Memory B cell (primary cell): ENCODE data around the gene RPRML.
"Not testable (repeated sequence)": the region's sequence is repeated elsewhere in the genome, so short reads cannot be mapped to it uniquely, and the experiment has no call there.

Source experiments
- ATAC-seq: fragments of 150-1000 bp; cut with Tn5 transposase; 2 replicates; pipeline ENCODE4 v1.10.0; 2021; ENCODE audit warnings: low read depth, mild to moderate bottlenecking, moderate library complexity
- DNase-seq, 2 donors: peaks; one replicate each; pipeline ENCODE4 v3.0.0; 2022; ENCODE audit warnings: low spot score in 2 of 2
- H3K27ac Mint-ChIP-seq: one replicate; pipeline ENCODE4 v1.8.0; 2022; ENCODE audit warnings: mild to moderate bottlenecking, moderate library complexity, mixed read lengths
- H3K27me3 Mint-ChIP-seq: one replicate; pipeline ENCODE4 v1.8.0; 2022; ENCODE audit warnings: mixed read lengths
- H3K36me3 Mint-ChIP-seq: one replicate; pipeline ENCODE4 v1.8.0; 2022; ENCODE audit warnings: mild to moderate bottlenecking, mixed read lengths
- H3K4me1 Mint-ChIP-seq: one replicate; pipeline ENCODE4 v1.8.0; 2022; ENCODE audit warnings: mixed read lengths
- H3K4me3 Mint-ChIP-seq: one replicate; pipeline ENCODE4 v1.8.0; 2022; ENCODE audit warnings: mild to moderate bottlenecking, moderate library complexity, mixed read lengths
- H3K9me3 Mint-ChIP-seq: one replicate; pipeline ENCODE4 v1.8.0; 2022; ENCODE audit warnings: mixed read lengths

Gene RPRML

DNA sequence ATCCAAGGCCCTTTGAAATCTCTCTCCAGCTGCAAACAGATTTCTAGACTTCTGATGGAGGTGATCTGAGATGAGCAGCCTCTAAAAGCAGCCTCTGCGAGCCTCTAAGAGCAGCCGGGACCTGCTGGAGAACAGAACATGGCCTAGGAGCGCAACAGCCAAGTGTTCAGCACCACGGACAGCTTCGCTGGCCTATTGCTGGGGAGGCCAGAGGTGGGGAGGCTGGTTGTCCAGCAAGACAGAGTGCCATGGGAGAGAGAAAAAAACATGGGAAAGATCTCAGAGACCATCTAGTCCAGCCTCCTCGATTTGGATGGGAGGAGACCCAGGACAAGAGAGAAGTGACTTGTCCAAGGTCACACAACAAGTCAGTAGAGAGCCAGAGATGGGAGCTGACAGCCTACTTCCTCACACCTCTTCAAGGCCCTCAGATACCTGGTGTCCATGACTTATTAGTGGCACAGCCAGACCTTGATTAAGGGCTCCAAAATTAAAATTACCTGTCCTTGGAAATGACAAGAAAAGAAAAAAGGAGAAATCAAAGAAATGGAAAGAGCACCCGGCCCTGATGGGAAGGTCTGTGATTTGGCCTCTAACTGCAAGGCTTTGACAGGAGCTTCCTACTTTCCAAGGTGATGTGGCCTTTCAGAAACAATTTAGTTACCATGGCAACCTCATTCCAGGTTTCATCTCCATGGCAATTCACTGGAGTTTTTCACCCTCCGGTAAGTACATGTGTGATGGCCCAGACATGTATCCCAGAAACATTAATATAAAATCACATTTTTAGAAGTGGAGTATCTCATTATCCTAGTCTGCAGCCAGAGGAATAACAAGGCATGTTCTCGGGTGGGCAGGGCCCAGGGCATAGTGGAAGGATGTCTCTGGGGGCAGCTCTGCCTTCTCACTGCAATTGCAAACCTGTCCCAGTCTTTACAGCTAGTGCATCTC, 14.5 kb downstream of the RPRML start:
- Mint-ChIP-seq H3K27ac (no peak overlapping the region), H3K27me3 (peaks cover 13% of the 10 kb centered on the region), H3K4me3 (no peak overlapping the region), H3K36me3 (peaks cover 27% of the 10 kb centered on the region), H3K4me1 (peaks cover 2% of the 10 kb centered on the region), H3K9me3 (peaks cover 6% of the 10 kb centered on the region)
- no peak for DNase-seq
- ATAC-seq = no peak

DNA sequence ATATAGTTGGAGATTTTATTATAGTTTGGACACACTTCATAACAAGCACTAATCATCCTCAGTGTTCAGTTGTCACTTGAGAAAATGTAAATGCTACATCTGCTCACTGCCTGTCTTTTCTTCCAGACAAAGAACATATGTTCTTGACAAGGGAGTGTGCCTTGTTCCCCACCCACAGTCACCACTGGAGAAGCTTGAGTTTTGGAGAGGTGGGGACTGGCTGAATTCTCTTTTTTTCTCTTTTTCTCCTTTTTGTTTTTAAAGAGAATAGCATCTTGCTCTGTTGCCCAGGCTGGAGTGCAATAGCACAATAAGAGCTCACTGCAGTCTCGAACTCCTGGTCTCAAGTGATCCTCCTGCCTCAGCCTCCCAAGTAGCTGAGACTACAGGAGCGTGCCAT, 15.5 kb downstream of the RPRML start:
- H3K9me3 Mint-ChIP-seq = peaks cover 6% of the 10 kb centered on the region

DNA sequence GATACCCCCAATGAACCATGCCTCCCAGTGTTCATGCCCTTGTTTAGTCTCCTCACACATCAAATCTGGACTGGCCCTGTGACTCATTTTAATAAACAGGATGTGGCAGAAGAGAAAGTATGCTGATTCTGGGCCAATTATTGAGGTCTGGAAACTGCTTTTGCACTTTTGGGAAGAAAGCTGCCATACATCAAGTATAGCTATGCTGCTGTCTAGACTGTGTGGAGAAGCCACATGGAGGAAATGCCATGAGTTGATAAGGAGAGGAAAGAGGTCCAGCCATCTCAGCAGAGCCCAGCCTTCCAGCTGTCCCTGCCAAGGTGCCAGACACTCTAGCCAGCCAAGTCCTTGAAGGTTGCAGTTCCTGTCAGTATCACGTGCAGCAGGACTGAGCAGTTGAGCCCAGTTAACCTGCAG, 16.7 kb downstream of the RPRML start:
- H3K36me3 Mint-ChIP-seq = peaks cover 23% of the 10 kb centered on the region
- no peak overlapping the region for H3K4me3 Mint-ChIP-seq
- no peak for ATAC-seq
- H3K27me3 Mint-ChIP-seq = peaks cover 17% of the 10 kb centered on the region
- DNase-seq = no peak
- peaks cover 6% of the 10 kb centered on the region for H3K9me3 Mint-ChIP-seq
- H3K27ac Mint-ChIP-seq = no peak overlapping the region
- H3K4me1 Mint-ChIP-seq = peaks cover 2% of the 10 kb centered on the region

More for the DNA sequence above, 15.5 kb downstream of the RPRML start:
- Mint-ChIP-seq H3K4me1 (peaks cover 2% of the 10 kb centered on the region), H3K27me3 (peaks cover 16% of the 10 kb centered on the region), H3K36me3 (peaks cover 23% of the 10 kb centered on the region), H3K27ac (no peak overlapping the region), H3K4me3 (no peak overlapping the region)
- DNase-seq (no peak), ATAC-seq (no peak)

DNA sequence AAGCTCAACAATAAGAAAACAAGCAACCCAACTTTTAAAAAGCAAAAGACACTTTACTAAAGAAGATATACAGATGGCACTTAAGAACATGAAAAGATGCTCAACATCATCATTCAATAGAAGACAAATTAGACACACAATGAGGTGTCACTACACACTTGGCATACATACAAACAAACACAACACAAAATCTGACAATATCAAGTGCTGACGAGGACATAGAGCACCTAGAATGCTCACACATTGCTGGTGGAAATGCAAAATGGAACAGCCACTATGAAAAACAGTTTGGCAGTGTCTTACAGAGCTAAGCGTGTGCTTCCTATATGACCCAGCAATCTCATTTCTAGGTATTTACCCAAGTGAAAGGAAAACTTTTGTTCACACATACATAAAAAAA, 18.9 kb downstream of the RPRML start:
- no peak for ATAC-seq
- H3K27me3 Mint-ChIP-seq = peaks cover 15% of the 10 kb centered on the region
- DNase-seq = no peak
- peaks cover 6% of the 10 kb centered on the region for H3K9me3 Mint-ChIP-seq
- no peak overlapping the region for H3K4me3 Mint-ChIP-seq
- H3K4me1 Mint-ChIP-seq = peaks cover 2% of the 10 kb centered on the region
- no peak overlapping the region for H3K27ac Mint-ChIP-seq
- peaks cover 28% of the 10 kb centered on the region for H3K36me3 Mint-ChIP-seq

DNA sequence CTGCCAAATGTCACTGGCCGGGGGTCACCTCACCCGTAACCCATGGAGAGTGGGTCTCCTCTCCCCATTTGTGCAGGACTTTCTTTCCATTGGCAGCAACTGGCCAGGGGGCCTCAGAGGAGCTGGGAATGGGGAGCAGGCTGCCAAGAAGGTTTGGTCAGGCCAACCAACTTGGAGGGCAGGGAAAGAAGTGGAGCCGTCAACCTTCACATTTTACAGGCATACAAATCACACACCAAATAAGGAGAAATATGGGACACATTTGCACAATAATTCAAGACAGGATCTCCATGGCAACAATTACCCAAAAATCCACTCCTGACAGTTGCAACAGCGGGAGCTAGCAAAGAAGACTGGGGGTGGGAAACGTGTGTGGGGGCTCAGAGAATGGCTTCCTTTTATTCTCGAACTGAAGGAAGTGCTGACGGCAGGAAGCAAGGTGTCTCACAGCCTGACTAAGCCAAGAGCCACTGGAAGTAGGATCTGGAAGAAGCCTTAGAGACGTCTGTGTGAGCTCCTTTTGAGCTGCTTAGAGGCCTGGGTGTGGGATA, 20.9 kb downstream of the RPRML start:
- H3K9me3 Mint-ChIP-seq = peaks cover 6% of the 10 kb centered on the region
- DNase-seq (no peak), ATAC-seq (no peak)
- peaks cover 28% of the 10 kb centered on the region for H3K36me3 Mint-ChIP-seq
- no peak overlapping the region for H3K27ac Mint-ChIP-seq
- H3K4me3 Mint-ChIP-seq = no peak overlapping the region
- peaks cover 15% of the 10 kb centered on the region for H3K27me3 Mint-ChIP-seq
- peaks cover 2% of the 10 kb centered on the region for H3K4me1 Mint-ChIP-seq

DNA sequence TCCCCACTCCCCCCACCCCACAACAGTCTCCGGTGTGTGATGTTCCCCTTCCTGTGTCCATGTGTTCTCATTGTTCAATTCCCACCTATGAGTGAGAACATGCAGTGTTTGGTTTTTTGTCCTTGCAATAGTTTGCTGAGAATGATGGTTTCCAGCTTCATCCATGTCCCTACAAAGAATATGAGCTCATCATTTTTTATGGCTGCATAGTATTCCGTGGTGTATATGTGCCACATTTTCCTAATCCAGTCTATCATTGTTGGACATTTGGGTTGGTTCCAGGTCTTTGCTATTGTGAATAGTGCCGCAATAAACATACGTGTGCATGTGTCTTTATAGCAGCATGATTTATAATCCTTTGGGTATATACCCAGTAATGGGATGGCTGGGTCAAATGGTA, 25.9 kb downstream of the RPRML start:
- not testable (repeated sequence) for H3K4me1 Mint-ChIP-seq, H3K9me3 Mint-ChIP-seq, DNase-seq, H3K4me3 Mint-ChIP-seq, ATAC-seq, H3K27me3 Mint-ChIP-seq, H3K27ac Mint-ChIP-seq
- peaks cover 25% of the 10 kb centered on the region for H3K36me3 Mint-ChIP-seq

DNA sequence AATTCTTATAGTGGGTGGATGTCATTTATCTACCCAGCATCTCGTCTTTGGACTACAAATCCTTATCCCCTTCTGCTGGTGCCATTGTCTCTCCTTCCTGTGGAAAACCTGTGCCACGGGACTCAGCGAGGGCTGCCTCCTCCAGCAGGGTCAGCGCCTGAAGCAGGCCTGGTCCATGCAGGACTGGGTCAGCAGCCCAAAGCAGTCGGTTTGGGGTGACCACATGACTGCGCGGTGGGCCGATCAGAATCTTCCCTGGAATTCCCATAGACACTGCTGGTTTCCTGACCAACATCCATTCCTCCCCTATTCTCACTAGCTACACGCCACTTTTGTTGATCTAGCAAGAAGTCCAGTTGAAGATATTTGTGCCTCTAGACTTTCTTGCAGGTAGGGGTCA, 26.9 kb downstream of the RPRML start:
- Mint-ChIP-seq H3K27me3 (peaks cover 4% of the 10 kb centered on the region), H3K36me3 (peaks cover 18% of the 10 kb centered on the region), H3K4me1 (peaks cover 2% of the 10 kb centered on the region), H3K27ac (no peak overlapping the region), H3K4me3 (no peak overlapping the region), H3K9me3 (no peaks in the 10 kb centered on the region)
- no peak for DNase-seq
- no peak for ATAC-seq

DNA sequence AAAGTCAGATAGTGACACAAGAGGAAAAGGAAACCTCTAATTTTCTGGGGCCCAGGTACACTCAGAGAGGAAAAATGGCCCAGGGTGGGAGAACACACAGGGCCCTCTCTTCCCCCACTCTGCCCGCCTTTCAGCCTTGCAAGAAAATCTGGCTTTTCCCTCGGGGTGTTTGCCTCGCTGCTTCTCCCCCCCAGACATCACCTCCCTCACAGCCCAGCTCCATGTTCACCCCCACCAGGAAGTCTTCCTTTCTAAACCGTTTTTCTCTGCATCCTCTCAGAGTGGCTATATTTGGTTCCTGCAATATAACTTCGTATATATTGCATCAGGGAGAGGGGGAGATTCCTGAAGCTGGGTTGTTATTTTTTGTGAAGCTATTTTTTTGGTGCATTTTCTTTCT, 27.3 kb downstream of the RPRML start:
- ATAC-seq (no peak), DNase-seq (no peak)
- H3K27me3 Mint-ChIP-seq = peaks cover 4% of the 10 kb centered on the region
- H3K4me3 Mint-ChIP-seq = no peak overlapping the region
- H3K9me3 Mint-ChIP-seq = no peaks in the 10 kb centered on the region
- no peak overlapping the region for H3K27ac Mint-ChIP-seq
- peaks cover 17% of the 10 kb centered on the region for H3K36me3 Mint-ChIP-seq
- H3K4me1 Mint-ChIP-seq = peaks cover 2% of the 10 kb centered on the region

DNA sequence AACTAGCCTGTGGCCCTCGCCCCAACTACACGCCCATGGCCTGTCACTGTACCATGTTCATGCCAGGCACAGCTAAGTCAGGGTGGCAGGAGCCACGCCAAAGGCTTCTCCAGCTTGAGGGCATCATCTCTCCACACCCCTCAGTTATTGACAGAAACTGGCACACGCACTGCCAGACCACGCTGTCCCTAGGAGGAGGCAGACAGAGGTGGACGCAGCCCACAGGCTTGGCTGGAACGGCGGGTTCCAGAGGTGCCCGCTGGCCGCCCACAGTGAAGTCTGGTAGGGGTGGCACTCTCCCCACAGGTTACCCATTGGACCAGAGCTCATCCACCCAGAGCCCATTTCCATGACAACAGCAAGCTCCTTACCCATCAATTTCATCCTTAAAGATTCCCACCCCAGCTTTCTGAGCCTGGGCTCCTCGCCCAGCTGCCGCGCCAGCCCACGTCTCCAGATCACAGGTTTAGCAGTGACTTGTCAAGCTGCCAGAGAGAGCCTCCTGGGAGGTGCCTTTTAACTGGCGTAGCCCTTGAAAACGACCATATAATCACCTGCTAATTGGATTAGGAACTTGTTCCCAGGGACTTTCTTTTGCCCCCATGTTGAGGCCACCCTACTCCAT, 27.9 kb downstream of the RPRML start:
- DNase-seq (no peak), ATAC-seq (no peak)
- no peaks in the 10 kb centered on the region for H3K9me3 Mint-ChIP-seq
- peaks cover 14% of the 10 kb centered on the region for H3K36me3 Mint-ChIP-seq
- peaks cover 2% of the 10 kb centered on the region for H3K4me1 Mint-ChIP-seq
- peaks cover 4% of the 10 kb centered on the region for H3K27me3 Mint-ChIP-seq
- H3K27ac Mint-ChIP-seq = no peak overlapping the region
- no peak overlapping the region for H3K4me3 Mint-ChIP-seq

DNA sequence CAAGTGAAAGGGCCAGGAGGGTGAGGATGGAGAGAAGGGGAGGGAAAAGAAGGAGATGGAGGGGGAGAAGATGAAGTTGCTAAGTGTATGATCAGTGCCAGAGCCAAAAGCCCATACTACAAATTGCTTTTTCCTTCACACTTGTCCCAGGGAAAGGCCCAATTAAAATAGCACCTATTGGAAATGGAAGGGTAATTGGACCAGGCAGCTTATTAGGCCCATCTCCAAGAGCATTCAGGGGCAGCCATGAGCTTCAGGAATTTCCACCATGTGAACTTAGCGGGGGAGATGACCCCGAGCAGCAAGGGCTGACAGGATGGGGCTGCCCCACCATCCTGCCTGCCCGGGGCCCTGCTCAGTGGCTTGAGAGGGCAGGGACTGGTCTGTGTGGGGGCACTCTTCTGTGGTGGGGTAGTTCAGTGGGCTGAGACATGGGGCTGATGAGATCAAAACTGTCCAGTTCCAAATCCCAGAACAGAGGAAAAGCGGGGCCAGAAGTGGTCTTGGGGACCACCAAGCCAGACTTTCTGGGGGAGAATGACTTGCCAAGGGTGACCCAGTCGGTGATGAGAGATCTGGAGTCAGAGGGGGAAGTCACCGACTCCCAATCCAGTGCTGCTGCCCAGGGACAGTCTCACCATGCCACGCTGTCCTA, 28.6 kb downstream of the RPRML start:
- H3K27me3 Mint-ChIP-seq = peaks cover under 1% of the 10 kb centered on the region
- no peak for ATAC-seq
- H3K27ac Mint-ChIP-seq = no peak overlapping the region
- no peak for DNase-seq
- no peak overlapping the region for H3K4me3 Mint-ChIP-seq
- H3K9me3 Mint-ChIP-seq = no peaks in the 10 kb centered on the region
- H3K4me1 Mint-ChIP-seq = peaks cover 2% of the 10 kb centered on the region
- peaks cover 9% of the 10 kb centered on the region for H3K36me3 Mint-ChIP-seq

DNA sequence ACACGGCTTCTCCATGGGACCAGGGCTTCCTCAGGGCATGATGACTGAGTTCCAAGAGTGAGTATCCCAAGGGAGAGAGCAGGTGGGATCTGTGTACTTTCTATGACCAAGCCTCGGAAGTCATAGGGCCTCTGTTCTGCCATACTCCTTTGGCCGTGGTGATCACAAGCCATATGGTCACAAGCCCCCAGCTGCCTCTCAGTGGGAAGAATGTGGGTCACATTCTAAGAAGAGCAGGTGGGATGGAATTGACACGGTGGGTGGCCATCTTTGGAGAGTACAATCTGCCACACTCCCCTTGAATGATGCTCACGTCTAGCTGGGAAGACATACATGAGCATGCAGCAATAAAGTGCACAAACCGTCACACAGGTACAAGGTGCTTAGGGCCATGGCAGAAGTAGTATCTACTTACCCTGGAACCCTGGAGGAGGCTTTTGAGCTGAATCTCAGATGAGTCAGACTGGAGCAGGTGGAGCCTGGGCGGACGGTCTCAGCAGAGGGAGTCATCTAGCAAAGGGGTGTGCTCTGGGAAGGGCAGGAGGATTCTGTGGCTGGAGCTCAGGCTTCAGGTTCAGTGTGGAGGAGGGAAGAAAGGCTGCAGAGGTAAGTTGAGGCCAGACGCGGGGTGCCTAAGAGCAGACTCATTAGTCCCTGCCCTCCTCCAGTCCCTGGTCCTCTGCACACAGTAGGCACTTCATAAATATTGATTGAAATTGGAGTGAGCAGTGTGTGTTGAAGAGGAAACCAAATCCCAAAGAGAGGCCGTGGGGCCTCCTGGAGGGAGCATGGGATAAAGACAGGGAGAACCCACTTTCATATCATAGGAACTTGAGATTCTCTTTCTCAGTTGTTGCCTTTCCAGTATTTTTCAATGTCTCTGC, 29.5 kb downstream of the RPRML start:
- H3K4me1 Mint-ChIP-seq = peaks cover 2% of the 10 kb centered on the region
- H3K4me3 Mint-ChIP-seq = no peak overlapping the region
- H3K9me3 Mint-ChIP-seq = no peaks in the 10 kb centered on the region
- no peak for DNase-seq
- H3K27ac Mint-ChIP-seq = no peak overlapping the region
- peaks cover 8% of the 10 kb centered on the region for H3K36me3 Mint-ChIP-seq
- H3K27me3 Mint-ChIP-seq = no peaks in the 10 kb centered on the region
- ATAC-seq = no peak

DNA sequence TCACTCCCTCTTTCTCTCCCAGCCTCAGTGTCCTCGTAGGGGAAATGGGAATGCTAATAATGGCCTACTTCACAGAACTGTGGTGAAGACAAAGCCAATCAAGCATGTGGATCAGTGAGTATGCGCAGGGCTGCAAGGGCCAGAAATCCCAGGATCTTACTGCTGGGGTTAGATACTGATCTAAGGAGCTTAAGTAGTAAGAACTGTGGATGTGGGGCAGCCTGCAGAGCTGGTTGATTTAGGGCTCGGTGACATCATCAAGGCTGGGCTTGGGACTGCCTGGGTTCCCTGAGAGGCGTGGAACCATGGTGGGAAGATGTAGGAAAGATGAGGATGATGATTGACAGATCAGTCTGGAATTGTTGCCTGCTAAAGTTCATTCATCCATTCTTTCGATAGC, 30.5 kb downstream of the RPRML start:
- peaks cover 8% of the 10 kb centered on the region for H3K36me3 Mint-ChIP-seq

DNA sequence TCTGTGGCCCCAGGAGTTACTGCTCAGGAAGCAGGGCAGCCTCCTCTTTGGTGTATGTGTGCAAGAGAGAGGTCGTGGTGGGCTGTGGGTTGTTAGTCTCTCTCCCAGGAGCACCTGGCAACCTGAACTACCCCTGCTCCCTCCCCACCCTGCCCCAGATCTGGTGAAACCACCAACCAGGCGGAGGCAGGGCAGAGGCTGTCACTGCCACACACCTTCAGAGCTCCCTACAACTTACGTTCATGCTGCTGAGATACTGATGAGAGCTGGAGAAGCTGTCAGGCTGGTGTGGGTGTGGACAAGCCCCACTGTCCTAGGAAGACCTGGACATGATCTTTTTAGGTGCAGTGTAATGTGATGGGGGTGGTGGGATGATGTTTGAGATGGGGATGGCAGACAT, 31.8 kb downstream of the RPRML start:
- H3K4me3 Mint-ChIP-seq = no peak overlapping the region
- no peak overlapping the region for H3K27ac Mint-ChIP-seq
- H3K9me3 Mint-ChIP-seq = no peaks in the 10 kb centered on the region

More for the DNA sequence above, 30.5 kb downstream of the RPRML start:
- DNase-seq (no peak), ATAC-seq (no peak)
- Mint-ChIP-seq H3K27me3 (no peaks in the 10 kb centered on the region), H3K4me1 (peaks cover 6% of the 10 kb centered on the region), H3K27ac (no peak overlapping the region), H3K4me3 (no peak overlapping the region), H3K9me3 (no peaks in the 10 kb centered on the region)

More for the DNA sequence above, 31.8 kb downstream of the RPRML start:
- peaks cover 8% of the 10 kb centered on the region for H3K36me3 Mint-ChIP-seq
- ATAC-seq (no peak), DNase-seq (no peak)
- H3K27me3 Mint-ChIP-seq = no peaks in the 10 kb centered on the region
- H3K4me1 Mint-ChIP-seq = peaks cover 9% of the 10 kb centered on the region
